ENCODE results near the gene GREB1.

Gene GREB1

DNA sequence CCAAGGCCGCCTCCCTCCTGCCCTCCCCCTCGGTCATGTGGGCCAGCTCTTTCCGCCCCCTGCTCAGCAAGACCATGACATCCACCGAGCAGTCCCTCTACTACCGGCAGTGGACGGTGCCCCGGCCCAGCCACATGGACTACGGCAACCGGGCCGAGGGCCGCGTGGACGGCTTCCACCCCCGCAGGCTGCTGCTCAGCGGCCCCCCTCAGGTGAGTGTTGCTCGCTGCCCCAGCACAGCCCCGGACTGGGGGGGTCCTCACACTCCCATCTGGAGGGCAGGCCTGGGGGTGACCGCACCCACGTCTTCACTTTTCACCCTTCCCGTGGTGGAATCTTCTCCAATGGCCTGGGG is 84.8 kb downstream of the GREB1 start:
- Histone ChIP-seq H3K36me3 (ENCODE audit: control insufficient read depth in 4 of 4, insufficient read depth in 4 of 4, low read length in 3 of 4) (no peaks in the 10 kb centered on the region), H3K4me3 (ENCODE audit: control insufficient read depth in 1 of 7, extremely low read depth in 1 of 7, insufficient read depth in 4 of 7, low read depth in 2 of 7, low read length in 6 of 7) (no peak overlapping the region), H3K9me3 (ENCODE audit: control extremely low read depth in 1 of 5, control insufficient read depth in 4 of 5, insufficient read depth in 2 of 5, low read depth in 1 of 5, low read length in 4 of 5) (no peaks in the 10 kb centered on the region), H3K27ac (ENCODE audit: insufficient read depth in 1 of 2, low read depth in 1 of 2, low read length in 2 of 2, poor library complexity in 1 of 2, severe bottlenecking in 2 of 2) (no peak overlapping the region), H3K4me1 (ENCODE audit: control extremely low read depth in 1 of 4, control insufficient read depth in 4 of 4, insufficient read depth in 4 of 4, low read length in 3 of 4) (no peaks in the 10 kb centered on the region), H3K27me3 (replicated peaks in 2 of 5; ENCODE audit: control insufficient read depth in 4 of 5, insufficient read depth in 5 of 5, low read length in 4 of 5) (no peaks in the 10 kb centered on the region)
- 96% methylated on average over 20 of the region's 20 CpGs for WGBS (ENCODE audit: insufficient coverage)
- no peak for DNase-seq
- ChIA-PET POLR2A (no interaction called here), CTCF (no interaction called here)

DNA sequence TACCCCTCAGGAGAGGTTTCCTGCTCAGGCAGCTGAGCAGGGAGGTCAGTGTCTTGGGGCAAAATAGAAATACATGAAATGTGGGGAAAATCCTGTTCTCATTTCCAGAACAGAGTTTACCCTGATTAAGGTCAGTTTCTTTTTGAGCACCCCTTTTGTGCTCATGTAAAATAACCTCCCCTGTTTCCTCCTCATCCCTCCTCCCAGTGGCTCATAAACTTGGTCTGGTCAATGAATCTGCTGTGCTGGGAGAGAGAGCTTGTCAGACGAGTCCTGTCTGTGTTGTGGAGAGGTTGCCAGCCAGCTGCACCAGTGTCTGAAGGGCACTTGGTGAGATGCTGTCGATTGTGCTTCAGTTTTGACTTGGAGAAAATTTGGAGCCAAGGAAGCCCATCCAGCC is 87.6 kb downstream of the GREB1 start:
- Histone ChIP-seq H3K27ac (ENCODE audit: insufficient read depth in 1 of 2, low read depth in 1 of 2, low read length in 2 of 2, poor library complexity in 1 of 2, severe bottlenecking in 2 of 2) (no peak overlapping the region), H3K27me3 (replicated peaks in 2 of 5; ENCODE audit: control insufficient read depth in 4 of 5, insufficient read depth in 5 of 5, low read length in 4 of 5) (no peaks in the 10 kb centered on the region), H3K9me3 (ENCODE audit: control extremely low read depth in 1 of 5, control insufficient read depth in 4 of 5, insufficient read depth in 2 of 5, low read depth in 1 of 5, low read length in 4 of 5) (peaks cover 0 to under 1% (median 0%) of the 10 kb centered on the region in 5 experiments), H3K4me1 (ENCODE audit: control extremely low read depth in 1 of 4, control insufficient read depth in 4 of 4, insufficient read depth in 4 of 4, low read length in 3 of 4) (no peaks in the 10 kb centered on the region), H3K4me3 (ENCODE audit: control insufficient read depth in 1 of 7, extremely low read depth in 1 of 7, insufficient read depth in 4 of 7, low read depth in 2 of 7, low read length in 6 of 7) (no peak overlapping the region), H3K36me3 (ENCODE audit: control insufficient read depth in 4 of 4, insufficient read depth in 4 of 4, low read length in 3 of 4) (no peaks in the 10 kb centered on the region)
- 94% methylated on average over 2 of the region's 2 CpGs for WGBS (ENCODE audit: insufficient coverage)
- DNase-seq, result no peak
- POLR2A ChIA-PET, result no interaction called here
- CTCF ChIA-PET, result no interaction called here

DNA sequence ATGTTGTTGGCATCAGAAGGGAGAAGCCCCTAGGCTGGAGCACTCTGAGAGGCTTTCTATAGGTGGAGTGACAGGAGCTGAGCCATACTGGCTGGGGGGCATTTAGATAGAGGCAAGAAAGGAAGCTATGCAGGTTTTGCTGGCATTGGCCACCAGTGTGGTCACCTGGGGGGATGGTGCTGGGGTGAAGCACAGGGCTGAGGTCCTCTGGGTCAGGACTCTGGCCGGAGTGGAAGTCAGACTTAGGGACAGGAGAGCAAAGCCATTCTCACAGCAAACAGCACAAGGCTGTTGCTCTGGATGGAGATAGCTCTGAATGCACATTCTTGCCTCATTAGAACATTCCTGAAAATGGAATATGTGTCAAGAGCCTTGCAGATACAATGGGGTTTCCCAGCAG is 88.8 kb downstream of the GREB1 start:
- H3K4me1 ChIP-seq (ENCODE audit: control extremely low read depth in 1 of 4, control insufficient read depth in 4 of 4, insufficient read depth in 4 of 4, low read length in 3 of 4), result no peaks in the 10 kb centered on the region
- H3K4me3 ChIP-seq (ENCODE audit: control insufficient read depth in 1 of 7, extremely low read depth in 1 of 7, insufficient read depth in 4 of 7, low read depth in 2 of 7, low read length in 6 of 7), result no peak overlapping the region
- DNase-seq, result no peak
- no peak overlapping the region for H3K27ac ChIP-seq (ENCODE audit: insufficient read depth in 1 of 2, low read depth in 1 of 2, low read length in 2 of 2, poor library complexity in 1 of 2, severe bottlenecking in 2 of 2)
- CTCF ChIA-PET, result no interaction called here
- WGBS (ENCODE audit: insufficient coverage), result no CpG with 5 or more reads among the region's 1 CpG
- H3K9me3 ChIP-seq (ENCODE audit: control extremely low read depth in 1 of 5, control insufficient read depth in 4 of 5, insufficient read depth in 2 of 5, low read depth in 1 of 5, low read length in 4 of 5), result peaks cover 0 to 12% (median 6%) of the 10 kb centered on the region in 5 experiments
- H3K36me3 ChIP-seq (ENCODE audit: control insufficient read depth in 4 of 4, insufficient read depth in 4 of 4, low read length in 3 of 4), result no peaks in the 10 kb centered on the region
- no peaks in the 10 kb centered on the region for H3K27me3 ChIP-seq (replicated peaks in 2 of 5; ENCODE audit: control insufficient read depth in 4 of 5, insufficient read depth in 5 of 5, low read length in 4 of 5)
- POLR2A ChIA-PET, result no interaction called here

DNA sequence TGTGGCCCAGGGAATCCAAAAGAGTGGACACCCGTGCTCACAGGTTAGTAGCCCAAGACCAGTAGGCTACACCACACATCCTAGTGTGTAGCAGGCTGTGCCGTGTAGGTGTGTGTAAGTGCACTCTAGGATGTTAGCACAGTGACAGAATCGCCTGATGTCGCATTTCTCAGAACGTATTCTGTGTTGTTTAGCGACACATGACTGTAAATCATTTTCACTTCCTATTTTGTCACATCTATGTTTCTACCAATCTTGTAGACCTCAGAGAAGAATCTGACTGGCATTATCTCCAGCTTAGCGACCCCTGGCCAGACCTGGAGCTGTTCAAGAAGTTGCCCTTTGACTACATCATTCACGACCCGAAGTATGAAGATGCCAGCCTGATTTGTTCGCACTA is 91.0 kb downstream of the GREB1 start:
- ChIA-PET POLR2A (no interaction called here), CTCF (interaction anchor here (1.1 kb wide), 1 partner anchor 12 kb away, joined by 3 read pairs; no protein-coding TSS in a partner anchor)
- no peak overlapping the region for H3K27ac ChIP-seq (ENCODE audit: insufficient read depth in 1 of 2, low read depth in 1 of 2, low read length in 2 of 2, poor library complexity in 1 of 2, severe bottlenecking in 2 of 2)
- DNase-seq, result no peak
- H3K9me3 ChIP-seq (ENCODE audit: control extremely low read depth in 1 of 5, control insufficient read depth in 4 of 5, insufficient read depth in 2 of 5, low read depth in 1 of 5, low read length in 4 of 5), result peaks cover 0 to 12% (median 6%) of the 10 kb centered on the region in 5 experiments
- H3K4me1 ChIP-seq (ENCODE audit: control extremely low read depth in 1 of 4, control insufficient read depth in 4 of 4, insufficient read depth in 4 of 4, low read length in 3 of 4), result no peaks in the 10 kb centered on the region
- WGBS (ENCODE audit: insufficient coverage), result 92% methylated on average over 10 of the region's 10 CpGs
- H3K4me3 ChIP-seq (ENCODE audit: control insufficient read depth in 1 of 7, extremely low read depth in 1 of 7, insufficient read depth in 4 of 7, low read depth in 2 of 7, low read length in 6 of 7), result no peak overlapping the region
- no peaks in the 10 kb centered on the region for H3K27me3 ChIP-seq (replicated peaks in 2 of 5; ENCODE audit: control insufficient read depth in 4 of 5, insufficient read depth in 5 of 5, low read length in 4 of 5)
- no peaks in the 10 kb centered on the region for H3K36me3 ChIP-seq (ENCODE audit: control insufficient read depth in 4 of 4, insufficient read depth in 4 of 4, low read length in 3 of 4)

DNA sequence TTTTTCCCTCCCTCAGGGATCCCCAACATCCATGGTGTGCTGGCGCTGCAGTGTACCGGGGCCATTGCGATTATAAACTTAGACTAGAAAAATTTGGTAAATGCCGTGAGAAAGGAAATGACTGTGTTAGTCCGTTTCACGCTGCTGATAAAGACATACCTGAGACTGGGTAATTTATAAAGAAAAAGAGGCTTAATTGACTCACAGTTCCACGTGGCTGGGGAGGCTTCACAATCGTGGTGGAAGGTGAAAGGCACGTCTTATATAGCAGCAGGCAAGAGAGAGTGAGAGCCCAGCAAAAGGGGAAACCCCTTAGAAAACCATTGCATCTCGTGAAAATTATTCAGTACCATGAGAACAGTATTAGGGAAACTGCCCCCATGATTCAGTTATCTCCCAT is 91.8 kb downstream of the GREB1 start:
- no peaks in the 10 kb centered on the region for H3K27me3 ChIP-seq (replicated peaks in 2 of 5; ENCODE audit: control insufficient read depth in 4 of 5, insufficient read depth in 5 of 5, low read length in 4 of 5)
- peaks cover 0 to 12% (median 6%) of the 10 kb centered on the region in 5 experiments for H3K9me3 ChIP-seq (ENCODE audit: control extremely low read depth in 1 of 5, control insufficient read depth in 4 of 5, insufficient read depth in 2 of 5, low read depth in 1 of 5, low read length in 4 of 5)
- no peak overlapping the region for H3K4me3 ChIP-seq (ENCODE audit: control insufficient read depth in 1 of 7, extremely low read depth in 1 of 7, insufficient read depth in 4 of 7, low read depth in 2 of 7, low read length in 6 of 7)
- no peak for DNase-seq
- WGBS (ENCODE audit: insufficient coverage), result 95% methylated on average over 9 of the region's 10 CpGs
- CTCF ChIA-PET, result no interaction called here
- H3K36me3 ChIP-seq (ENCODE audit: control insufficient read depth in 4 of 4, insufficient read depth in 4 of 4, low read length in 3 of 4), result no peaks in the 10 kb centered on the region
- POLR2A ChIA-PET, result no interaction called here
- H3K27ac ChIP-seq (ENCODE audit: insufficient read depth in 1 of 2, low read depth in 1 of 2, low read length in 2 of 2, poor library complexity in 1 of 2, severe bottlenecking in 2 of 2), result no peak overlapping the region
- H3K4me1 ChIP-seq (ENCODE audit: control extremely low read depth in 1 of 4, control insufficient read depth in 4 of 4, insufficient read depth in 4 of 4, low read length in 3 of 4), result no peaks in the 10 kb centered on the region

DNA sequence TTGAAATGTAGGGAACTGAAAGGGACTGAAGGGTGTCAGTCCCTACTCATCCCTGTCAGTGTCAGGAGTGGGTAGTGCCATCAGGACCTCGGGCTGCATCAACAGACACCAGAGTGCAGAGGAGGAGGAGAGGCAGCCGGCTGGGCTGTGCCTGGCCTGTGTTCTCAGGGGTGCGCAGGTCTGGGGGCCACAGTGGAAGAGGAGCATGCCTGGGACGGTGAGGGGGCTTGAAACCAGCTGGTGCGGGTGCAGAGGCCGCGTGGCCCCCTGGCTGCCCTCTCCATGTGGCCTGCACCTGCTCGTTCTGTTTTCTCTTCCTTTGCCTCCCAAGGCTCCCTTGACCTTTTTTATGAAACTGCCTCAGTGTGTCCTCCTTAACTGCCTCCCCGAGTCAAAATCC is 94.8 kb downstream of the GREB1 start:
- Histone ChIP-seq H3K9me3 (ENCODE audit: control extremely low read depth in 1 of 5, control insufficient read depth in 4 of 5, insufficient read depth in 2 of 5, low read depth in 1 of 5, low read length in 4 of 5) (peaks cover 0 to 12% (median 6%) of the 10 kb centered on the region in 5 experiments), H3K4me3 (ENCODE audit: control insufficient read depth in 1 of 7, extremely low read depth in 1 of 7, insufficient read depth in 4 of 7, low read depth in 2 of 7, low read length in 6 of 7) (no peak overlapping the region), H3K27ac (ENCODE audit: insufficient read depth in 1 of 2, low read depth in 1 of 2, low read length in 2 of 2, poor library complexity in 1 of 2, severe bottlenecking in 2 of 2) (no peak overlapping the region), H3K27me3 (replicated peaks in 2 of 5; ENCODE audit: control insufficient read depth in 4 of 5, insufficient read depth in 5 of 5, low read length in 4 of 5) (no peaks in the 10 kb centered on the region), H3K36me3 (ENCODE audit: control insufficient read depth in 4 of 4, insufficient read depth in 4 of 4, low read length in 3 of 4) (no peaks in the 10 kb centered on the region), H3K4me1 (ENCODE audit: control extremely low read depth in 1 of 4, control insufficient read depth in 4 of 4, insufficient read depth in 4 of 4, low read length in 3 of 4) (no peaks in the 10 kb centered on the region)
- ChIA-PET CTCF (no interaction called here), POLR2A (no interaction called here)
- no peak for DNase-seq
- 95% methylated on average over 9 of the region's 9 CpGs for WGBS (ENCODE audit: insufficient coverage)

DNA sequence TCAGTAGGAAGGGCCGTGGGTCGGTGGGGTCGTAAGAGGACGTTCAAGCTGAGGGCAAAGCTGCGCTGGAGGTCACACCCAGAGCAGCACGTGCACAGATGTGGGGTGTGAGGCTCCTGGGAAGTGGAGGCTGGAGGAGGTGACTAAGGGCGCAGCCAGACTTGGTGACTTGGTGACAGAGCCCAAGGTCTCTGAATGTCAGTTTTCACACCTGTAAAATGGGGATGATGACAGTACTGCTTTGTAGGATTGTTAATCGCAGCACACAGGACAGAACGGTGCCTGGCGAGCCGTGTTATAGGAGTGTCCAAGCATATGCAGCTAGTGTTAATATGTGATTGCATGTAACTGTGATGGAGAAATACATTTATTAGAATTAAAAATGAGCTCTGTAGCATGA is 95.4 kb downstream of the GREB1 start:
- Histone ChIP-seq H3K4me3 (ENCODE audit: control insufficient read depth in 1 of 7, extremely low read depth in 1 of 7, insufficient read depth in 4 of 7, low read depth in 2 of 7, low read length in 6 of 7) (no peak overlapping the region), H3K36me3 (ENCODE audit: control insufficient read depth in 4 of 4, insufficient read depth in 4 of 4, low read length in 3 of 4) (no peaks in the 10 kb centered on the region), H3K4me1 (ENCODE audit: control extremely low read depth in 1 of 4, control insufficient read depth in 4 of 4, insufficient read depth in 4 of 4, low read length in 3 of 4) (no peaks in the 10 kb centered on the region), H3K9me3 (ENCODE audit: control extremely low read depth in 1 of 5, control insufficient read depth in 4 of 5, insufficient read depth in 2 of 5, low read depth in 1 of 5, low read length in 4 of 5) (peaks cover 0 to 12% (median 6%) of the 10 kb centered on the region in 5 experiments), H3K27me3 (replicated peaks in 2 of 5; ENCODE audit: control insufficient read depth in 4 of 5, insufficient read depth in 5 of 5, low read length in 4 of 5) (no peaks in the 10 kb centered on the region), H3K27ac (ENCODE audit: insufficient read depth in 1 of 2, low read depth in 1 of 2, low read length in 2 of 2, poor library complexity in 1 of 2, severe bottlenecking in 2 of 2) (no peak overlapping the region)
- DNase-seq, result no peak
- WGBS (ENCODE audit: insufficient coverage), result 95% methylated on average over 11 of the region's 11 CpGs
- CTCF ChIA-PET, result no interaction called here
- POLR2A ChIA-PET, result no interaction called here
